ENCODE results near the gene PIN1.
"Not testable (repeated sequence)": the region's sequence is repeated elsewhere in the genome, so short reads cannot be mapped to it uniquely, and the experiment has no call there.

The PIN1 gene

GRCh38 chr19:9818734-9819595 is 16.2 kb upstream of the PIN1 start, which contains the start of gene FBXL12:
TSS of gene FBXL12 (minus strand) at chr19:9819079. CDS start at chr19:9818813, 266 bp downstream.
- peak; percentile 69 for FAIRE-seq

GRCh38 chr19:9819596-9819909 is 15.6 kb upstream of the PIN1 start:
- no peak for FAIRE-seq

- FAIRE-seq, result not testable (repeated sequence)
Measured at GRCh38 chr19:9820034-9820433, 15.1 kb upstream of the PIN1 start.

- no peak for FAIRE-seq
Measured at GRCh38 chr19:9823816-9824215, 11.3 kb upstream of the PIN1 start.

- FAIRE-seq, result no peak
Measured at GRCh38 chr19:9827289-9828238, 7.6 kb upstream of the PIN1 start, which contains the start of gene UBL5. TSS of gene UBL5 (plus strand) at chr19:9827918. CDS start at chr19:9828338, 420 bp downstream.

GRCh38 chr19:9828551-9829063 is 6.5 kb upstream of the PIN1 start:
- no peak for FAIRE-seq

- FAIRE-seq, result no peak
Measured at GRCh38 chr19:9834307-9834725, 802 bp upstream of the PIN1 start.

- FAIRE-seq, result no peak
Measured at GRCh38 chr19:9835507-9835949, 410 bp downstream of the PIN1 start.

GRCh38 chr19:9836021-9836420 is 903 bp downstream of the PIN1 start:
- no peak for FAIRE-seq

GRCh38 chr19:9838324-9838723 is 3.2 kb downstream of the PIN1 start:
- FAIRE-seq, result no peak

- no peak for FAIRE-seq
Measured at GRCh38 chr19:9839415-9839814, 4.3 kb downstream of the PIN1 start.

GRCh38 chr19:9842834-9843625 is 7.9 kb downstream of the PIN1 start:
- no peak for FAIRE-seq

- not testable (repeated sequence) for FAIRE-seq
Measured at GRCh38 chr19:9843626-9844273, 8.6 kb downstream of the PIN1 start.

- FAIRE-seq, result no peak
Measured at GRCh38 chr19:9847087-9847671, 12.1 kb downstream of the PIN1 start.

- FAIRE-seq, result no peak
Measured at GRCh38 chr19:9848060-9848459, 12.9 kb downstream of the PIN1 start.

GRCh38 chr19:9848762-9849161 is 13.6 kb downstream of the PIN1 start:
- FAIRE-seq, result no peak

GRCh38 chr19:9849791-9850190 is 14.7 kb downstream of the PIN1 start:
- FAIRE-seq, result no peak

- FAIRE-seq, result no peak
Measured at GRCh38 chr19:9850235-9850959, 15.3 kb downstream of the PIN1 start.

- FAIRE-seq, result no peak
Measured at GRCh38 chr19:9854282-9854846, 19.2 kb downstream of the PIN1 start.

GRCh38 chr19:9856609-9857008 is 21.5 kb downstream of the PIN1 start:
- no peak for FAIRE-seq
